GM18508 (cell line): Measurements from ENCODE around the gene IL12RB2.
"Not testable (repeated sequence)": the region's sequence is repeated elsewhere in the genome, so short reads cannot be mapped to it uniquely, and the experiment has no call there.

Source experiments
- ATAC-seq: cut with Tn5 transposase; IDR thresholded peaks from one replicate; pipeline ENCODE4 v1.9.1; 2021; ENCODE audit warnings: moderate number of reproducible peaks; ENCODE audit not compliant: insufficient read depth, unreplicated experiment

The IL12RB2 gene

GRCh38 chr1:67429011-67429527 is 121.4 kb downstream of the IL12RB2 start:
- no peak for ATAC-seq

GRCh38 chr1:67429528-67430357 is 122.1 kb downstream of the IL12RB2 start:
- ATAC-seq, result no peak

- peak; percentile 73 for ATAC-seq
Measured at GRCh38 chr1:67430358-67431155, 122.9 kb downstream of the IL12RB2 start, which contains the start of gene SERBP1. SERBP1 (minus strand) TSS chr1:67430402; CDS start chr1:67430300, 102 bp downstream.

- ATAC-seq, result no peak
Measured at GRCh38 chr1:67431156-67431765, 123.6 kb downstream of the IL12RB2 start.

GRCh38 chr1:67431869-67432578 is 124.4 kb downstream of the IL12RB2 start:
- ATAC-seq, result no peak

- no peak for ATAC-seq
Measured at GRCh38 chr1:67432745-67433144, 125.1 kb downstream of the IL12RB2 start.

GRCh38 chr1:67433837-67434236 is 126.2 kb downstream of the IL12RB2 start:
- no peak for ATAC-seq

- no peak for ATAC-seq
Measured at GRCh38 chr1:67434491-67434890, 126.8 kb downstream of the IL12RB2 start.

GRCh38 chr1:67436511-67437055 is 128.9 kb downstream of the IL12RB2 start:
- ATAC-seq, result no peak

- ATAC-seq, result no peak
Measured at GRCh38 chr1:67437961-67438360, 130.3 kb downstream of the IL12RB2 start.

- no peak for ATAC-seq
Measured at GRCh38 chr1:67439277-67440029, 131.8 kb downstream of the IL12RB2 start.

- ATAC-seq, result no peak
Measured at GRCh38 chr1:67440339-67440738, 132.7 kb downstream of the IL12RB2 start.

GRCh38 chr1:67441183-67441582 is 133.5 kb downstream of the IL12RB2 start:
- ATAC-seq, result no peak

- ATAC-seq, result no peak
Measured at GRCh38 chr1:67441739-67442281, 134.1 kb downstream of the IL12RB2 start.

GRCh38 chr1:67446014-67446413 is 138.3 kb downstream of the IL12RB2 start:
- ATAC-seq, result not testable (repeated sequence)
